Tibial nerve (tissue), 3 donors: Measurements from ENCODE around the gene PHACTR1.
"Not testable (repeated sequence)": the region's sequence is repeated elsewhere in the genome, so short reads cannot be mapped to it uniquely, and the experiment has no call there.

Experiments
- CTCF ChIP-seq, 5 experiments: fragments of 200-600 bp in 3 of 5; fragments of 450-650 bp in 2 of 5; sonication (generic) in 3 of 5; IDR thresholded peaks; one replicate each; pipeline ENCODE4 v1.5.1; 2016 to 2019; ENCODE audit warnings: antibody characterized with exemption in 5 of 5, mild to moderate bottlenecking in 3 of 5, moderate library complexity in 2 of 5
- POLR2A ChIP-seq, 2 donors: fragments of 450-650 bp; IDR thresholded peaks; one replicate each; pipeline ENCODE4 v1.6.1; 2017; ENCODE audit warnings: antibody characterized with exemption in 2 of 2, mild to moderate bottlenecking in 2 of 2, moderate library complexity in 2 of 2

- not testable (repeated sequence) for TF ChIP-seq CTCF, POLR2A (IDR thresholded peaks at IDR 0.05)
These were observed 228.0 kb downstream of the PHACTR1 start for GRCh38 chr6:12944528-12944927.
